DND-41 (cell line): ENCODE data around the gene MDM1.

Source experiments
- ATAC-seq: fragments of 200-7000 bp; cut with Tn5 transposase; 3 replicates; pipeline ENCODE4 v1.9.1; 2021; ENCODE audit warnings: low read depth; ENCODE audit not compliant: insufficient read depth
- DNase-seq: peaks from one replicate; pipeline ENCODE4 v3.0.0-alpha.2; 2020
- H2AFZ ChIP-seq: 2 replicates; pipeline ENCODE4 v1.6.0; 2012; ENCODE audit warnings: low read depth, low read length
- H3K27ac ChIP-seq: 2 replicates; pipeline ENCODE4 v1.5.1; 2012; ENCODE audit warnings: low read length, inconsistent platforms
- H3K27me3 ChIP-seq: fragments of 200-600 bp; sonication (generic); 2 replicates; pipeline ENCODE4 v1.6.0; 2012; ENCODE audit warnings: low read length, mild to moderate bottlenecking, inconsistent platforms; ENCODE audit not compliant: insufficient read depth, poor library complexity
- H3K36me3 ChIP-seq: 2 replicates; pipeline ENCODE4 v1.5.1; 2012; ENCODE audit warnings: low read length, inconsistent platforms; ENCODE audit not compliant: insufficient read depth
- H3K4me1 ChIP-seq: 2 replicates; pipeline ENCODE4 v1.5.1; 2012; ENCODE audit warnings: mild to moderate bottlenecking, low read length; ENCODE audit not compliant: insufficient read depth
- H3K4me2 ChIP-seq: 2 replicates; pipeline ENCODE4 v1.6.0; 2012; ENCODE audit warnings: mild to moderate bottlenecking, moderate library complexity, low read length, inconsistent platforms; ENCODE audit not compliant: insufficient read depth
- H3K4me3 ChIP-seq, 2 experiments: fragments of 200-600 bp in 1 of 2; shearing (Covaris generic) in 1 of 2; 2 replicates each; pipeline ENCODE4 v1.5.1; 2012 to 2016; ENCODE audit warnings: inconsistent platforms in 2 of 2, low read length in 2 of 2, mild to moderate bottlenecking in 2 of 2, low read depth in 1 of 2, moderate library complexity in 1 of 2
- H3K79me2 ChIP-seq: 2 replicates; pipeline ENCODE4 v1.6.0; 2012; ENCODE audit warnings: low read length, inconsistent platforms; ENCODE audit not compliant: insufficient read depth
- H3K9ac ChIP-seq: 2 replicates; pipeline ENCODE4 v1.6.0; 2012; ENCODE audit warnings: low read depth, mild to moderate bottlenecking, inconsistent platforms, low read length, moderate library complexity
- H3K9me3 ChIP-seq: 2 replicates; pipeline ENCODE4 v1.5.1; 2012; ENCODE audit warnings: low read length, moderate library complexity, mild to moderate bottlenecking, inconsistent platforms; ENCODE audit not compliant: insufficient read depth, severe bottlenecking
- H4K20me1 ChIP-seq: 2 replicates; pipeline ENCODE4 v1.6.0; 2012; ENCODE audit warnings: low read length; ENCODE audit not compliant: insufficient read depth
- EZH2 ChIP-seq: IDR thresholded peaks from 3 replicates; pipeline ENCODE4 v1.6.1; 2012; ENCODE audit warnings: borderline replicate concordance, low read depth, mild to moderate bottlenecking, moderate library complexity, low read length, inconsistent platforms; ENCODE audit not compliant: severe bottlenecking
- TF ChIP-seq, protein P1 (sequence below): IDR thresholded peaks from 2 replicates; pipeline ENCODE4 v1.5.1; 2012; ENCODE audit warnings: borderline replicate concordance, low read length, moderate library complexity, mild to moderate bottlenecking; ENCODE audit not compliant: poor library complexity, severe bottlenecking; ENCODE audit errors: extremely low read depth

Gene MDM1

DNA sequence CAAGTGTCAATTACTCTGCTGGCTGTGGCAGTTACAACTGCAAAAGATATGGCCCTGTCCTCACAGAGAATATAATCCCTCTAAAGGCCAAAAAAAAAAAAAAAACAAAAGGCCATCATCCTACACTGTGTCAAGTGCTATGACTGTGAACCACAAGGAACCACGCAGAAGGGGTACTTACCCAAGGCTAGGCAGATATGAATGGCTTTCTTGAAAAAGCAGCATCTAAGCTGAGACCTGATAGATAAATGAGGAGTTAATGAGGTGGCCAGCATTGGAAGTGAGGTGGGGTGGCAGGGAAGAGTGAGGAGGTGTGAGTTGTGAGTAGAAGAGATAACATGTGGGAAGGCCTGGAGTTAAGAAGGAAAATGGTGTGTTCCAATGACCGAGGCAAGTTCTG, 62.4 kb downstream of the MDM1 start:
- Histone ChIP-seq H3K4me1 (no peaks in the 10 kb centered on the region), H3K4me3 (no peak overlapping the region), H3K9me3 (no peaks in the 10 kb centered on the region), H3K79me2 (no peaks in the 10 kb centered on the region), H4K20me1 (no peaks in the 10 kb centered on the region), H2AFZ (no peak overlapping the region), H3K36me3 (no peaks in the 10 kb centered on the region), H3K27me3 (no peaks in the 10 kb centered on the region), H3K27ac (no peak overlapping the region), H3K4me2 (no peak overlapping the region), H3K9ac (no peak overlapping the region)
- DNase-seq (no peak), ATAC-seq (no peak)
- TF ChIP-seq, protein P1, sequence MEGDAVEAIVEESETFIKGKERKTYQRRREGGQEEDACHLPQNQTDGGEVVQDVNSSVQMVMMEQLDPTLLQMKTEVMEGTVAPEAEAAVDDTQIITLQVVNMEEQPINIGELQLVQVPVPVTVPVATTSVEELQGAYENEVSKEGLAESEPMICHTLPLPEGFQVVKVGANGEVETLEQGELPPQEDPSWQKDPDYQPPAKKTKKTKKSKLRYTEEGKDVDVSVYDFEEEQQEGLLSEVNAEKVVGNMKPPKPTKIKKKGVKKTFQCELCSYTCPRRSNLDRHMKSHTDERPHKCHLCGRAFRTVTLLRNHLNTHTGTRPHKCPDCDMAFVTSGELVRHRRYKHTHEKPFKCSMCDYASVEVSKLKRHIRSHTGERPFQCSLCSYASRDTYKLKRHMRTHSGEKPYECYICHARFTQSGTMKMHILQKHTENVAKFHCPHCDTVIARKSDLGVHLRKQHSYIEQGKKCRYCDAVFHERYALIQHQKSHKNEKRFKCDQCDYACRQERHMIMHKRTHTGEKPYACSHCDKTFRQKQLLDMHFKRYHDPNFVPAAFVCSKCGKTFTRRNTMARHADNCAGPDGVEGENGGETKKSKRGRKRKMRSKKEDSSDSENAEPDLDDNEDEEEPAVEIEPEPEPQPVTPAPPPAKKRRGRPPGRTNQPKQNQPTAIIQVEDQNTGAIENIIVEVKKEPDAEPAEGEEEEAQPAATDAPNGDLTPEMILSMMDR, result no peak
- TF ChIP-seq EZH2, result no peak

DNA sequence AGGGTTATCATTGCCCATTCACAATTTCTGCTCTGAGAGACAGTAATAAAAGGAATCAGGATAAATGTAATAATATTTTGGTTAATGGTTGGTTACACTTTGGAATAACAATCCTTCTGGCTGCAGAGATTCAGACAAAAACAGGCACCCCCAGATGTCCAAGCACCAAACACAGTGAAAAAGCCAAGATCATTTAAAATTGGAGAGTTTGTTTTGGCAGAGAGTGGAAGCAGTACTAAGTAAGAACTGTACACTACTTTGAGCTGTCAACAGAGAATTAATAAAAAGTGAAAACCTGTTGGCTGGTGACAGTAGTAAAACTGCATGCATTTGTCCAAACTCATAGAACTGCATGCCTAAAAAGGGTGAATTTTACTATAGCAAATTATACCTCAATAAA, 63.2 kb downstream of the MDM1 start:
- ATAC-seq (no peak), DNase-seq (no peak)
- H3K4me1 ChIP-seq, result no peaks in the 10 kb centered on the region
- H2AFZ ChIP-seq, result no peak overlapping the region
- H3K9ac ChIP-seq, result no peak overlapping the region
- H3K27me3 ChIP-seq, result no peaks in the 10 kb centered on the region
- no peak overlapping the region for H3K4me3 ChIP-seq
- TF ChIP-seq, protein P1, result no peak
- no peak for TF ChIP-seq EZH2
- H4K20me1 ChIP-seq, result no peaks in the 10 kb centered on the region
- no peak overlapping the region for H3K4me2 ChIP-seq
- H3K36me3 ChIP-seq, result no peaks in the 10 kb centered on the region
- H3K27ac ChIP-seq, result no peak overlapping the region
- no peaks in the 10 kb centered on the region for H3K9me3 ChIP-seq
- H3K79me2 ChIP-seq, result no peaks in the 10 kb centered on the region

DNA sequence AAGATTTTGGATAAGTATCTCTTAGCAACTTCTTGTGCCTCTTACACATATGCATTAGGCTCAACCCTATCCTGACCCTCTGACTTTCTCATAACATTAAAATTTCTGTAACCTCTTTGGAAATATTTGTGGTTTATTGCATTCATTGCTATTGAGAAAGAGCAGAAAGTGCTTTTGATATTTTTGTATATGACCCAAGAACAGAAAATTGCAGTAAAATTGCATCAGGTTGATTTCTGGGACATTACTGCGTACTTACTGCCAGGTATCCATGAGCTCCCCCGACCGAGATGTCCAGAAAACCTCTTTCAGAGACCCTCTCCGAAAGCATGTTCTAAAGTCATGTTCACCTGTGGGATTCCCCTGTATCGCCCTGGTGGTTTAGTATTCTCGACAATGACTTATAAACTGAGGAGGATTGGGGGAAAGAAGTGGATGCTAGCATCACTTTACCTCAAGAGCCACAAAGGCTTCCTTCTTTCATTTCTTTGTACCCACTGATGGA, 64.2 kb downstream of the MDM1 start:
- DNase-seq, result no peak
- ATAC-seq, result no peak
- Histone ChIP-seq H2AFZ (no peak overlapping the region), H3K79me2 (no peaks in the 10 kb centered on the region), H3K9ac (no peak overlapping the region), H3K9me3 (no peaks in the 10 kb centered on the region), H3K4me3 (no peak overlapping the region), H3K4me1 (no peaks in the 10 kb centered on the region), H3K4me2 (no peak overlapping the region), H3K27ac (no peak overlapping the region), H3K27me3 (no peaks in the 10 kb centered on the region), H4K20me1 (no peaks in the 10 kb centered on the region), H3K36me3 (no peaks in the 10 kb centered on the region)
- no peak for TF ChIP-seq EZH2
- TF ChIP-seq, protein P1, result no peak

DNA sequence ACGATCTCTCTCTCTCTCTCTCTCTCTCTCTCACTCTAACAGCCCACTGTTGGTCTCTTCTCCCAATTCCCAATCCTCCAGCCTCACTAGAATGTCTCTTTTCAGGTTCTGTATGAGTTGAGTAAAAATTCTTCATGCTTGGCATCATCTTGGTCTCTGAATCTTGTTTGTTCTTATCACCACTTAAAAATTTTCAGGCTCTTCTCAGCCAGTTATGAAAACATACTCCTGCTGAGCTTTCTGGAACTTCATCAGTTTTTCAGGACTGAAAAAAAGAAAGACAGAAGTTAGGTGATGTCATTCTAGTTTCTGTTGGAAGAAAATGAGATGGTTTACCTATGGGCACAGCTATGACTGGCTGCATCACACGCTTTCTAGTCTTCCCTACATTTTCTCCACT, 67.3 kb downstream of the MDM1 start:
- no peaks in the 10 kb centered on the region for H3K9me3 ChIP-seq
- ATAC-seq, result no peak

More for the DNA sequence above, 67.3 kb downstream of the MDM1 start:
- H3K9ac ChIP-seq, result no peak overlapping the region
- H3K79me2 ChIP-seq, result no peaks in the 10 kb centered on the region
- H4K20me1 ChIP-seq, result no peaks in the 10 kb centered on the region
- no peak overlapping the region for H3K4me2 ChIP-seq
- no peaks in the 10 kb centered on the region for H3K36me3 ChIP-seq
- no peaks in the 10 kb centered on the region for H3K27me3 ChIP-seq
- TF ChIP-seq, protein P1, result no peak
- no peak for TF ChIP-seq EZH2
- no peaks in the 10 kb centered on the region for H3K4me1 ChIP-seq
- no peak overlapping the region for H3K4me3 ChIP-seq
- H3K27ac ChIP-seq, result no peak overlapping the region
- DNase-seq, result no peak
- no peak overlapping the region for H2AFZ ChIP-seq
